NCI-H526 (cell line): ENCODE data around the gene SH3BP5L.

ENCODE experiments used
- DNase-seq, 2 experiments: peaks; one replicate each; lab custom pipeline; 2025; lab: John Stamatoyannopoulos, UW

Gene SH3BP5L

DNA sequence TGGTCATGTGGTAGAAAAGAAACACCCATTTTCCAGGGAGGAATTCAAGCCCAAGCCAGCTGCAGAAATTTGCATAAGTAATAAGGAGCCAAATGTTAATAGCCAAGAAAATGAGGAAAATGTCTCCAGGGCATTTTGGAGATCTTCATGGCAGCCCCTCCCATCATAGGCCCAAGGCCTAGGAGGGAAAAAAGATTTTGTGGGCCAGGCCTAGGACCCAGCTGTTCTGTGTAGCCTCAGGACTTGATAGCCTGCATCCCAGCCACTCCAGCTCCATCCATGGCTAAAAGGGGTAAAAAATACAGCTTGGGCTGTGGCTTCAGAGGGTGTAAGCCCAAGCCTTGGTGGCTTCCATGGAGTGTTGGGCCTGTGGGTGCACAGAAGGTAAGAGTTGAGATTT is 48.7 kb downstream of the SH3BP5L start:
- no peak for DNase-seq

DNA sequence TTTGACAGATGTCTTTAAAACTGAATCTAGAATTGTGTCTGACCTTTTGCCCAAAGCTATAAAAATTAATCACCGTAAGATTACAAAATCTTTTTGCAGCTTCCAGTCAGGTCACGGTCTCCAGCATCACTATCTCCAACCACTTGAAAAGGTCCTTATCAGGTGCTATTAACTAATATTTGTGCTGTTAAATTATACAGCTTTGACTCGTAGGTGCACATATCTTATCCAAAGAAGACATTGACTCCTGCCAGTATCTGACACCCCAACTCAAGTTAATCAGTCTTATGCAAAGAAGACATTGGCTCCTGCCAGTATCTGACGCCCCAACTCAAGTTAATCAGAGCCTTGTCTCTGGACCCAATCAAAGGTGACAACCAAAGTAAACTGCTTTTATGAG is 50.3 kb downstream of the SH3BP5L start:
- DNase-seq, result no peak
